Liver (tissue), 9 donors: ENCODE data around the gene MRLN. TPM values are rescaled to one million over a fixed set of nuclear protein-coding genes. Genes with fewer than 3 reads are reported as not detected.

ENCODE experiments used
- DNase-seq: peaks from one replicate; pipeline ENCODE4 v3.0.0-alpha.2; 2017; ENCODE audit warnings: low spot score
- H3K27ac ChIP-seq, 2 donors: one replicate each; pipeline ENCODE4 v1.7.0; 2013; ENCODE audit warnings: inconsistent platforms in 2 of 2, low read length in 2 of 2, control low read depth in 1 of 2, low read depth in 1 of 2, mild to moderate bottlenecking in 1 of 2
- H3K27me3 ChIP-seq, 4 donors: one replicate each; pipeline versions ENCODE4 v1.6.1 to v1.7.0; 2013; ENCODE audit warnings: low read length in 3 of 4, inconsistent platforms in 1 of 4, mild to moderate bottlenecking in 1 of 4, moderate library complexity in 1 of 4; ENCODE audit not compliant: control insufficient read depth in 4 of 4, insufficient read depth in 4 of 4
- H3K36me3 ChIP-seq, 4 donors: one replicate each; pipeline versions ENCODE4 v1.6.1 to v1.7.0; 2013; ENCODE audit warnings: low read length in 3 of 4, mild to moderate bottlenecking in 3 of 4, low read depth in 1 of 4, moderate library complexity in 1 of 4; ENCODE audit not compliant: control insufficient read depth in 4 of 4, insufficient read depth in 3 of 4
- H3K4me1 ChIP-seq, 4 donors: one replicate each; pipeline versions ENCODE4 v1.6.1 to v1.7.0; 2013; ENCODE audit warnings: low read length in 3 of 4, mild to moderate bottlenecking in 3 of 4, moderate library complexity in 1 of 4; ENCODE audit not compliant: control insufficient read depth in 4 of 4, insufficient read depth in 4 of 4
- H3K4me3 ChIP-seq, 3 donors: one replicate each; pipeline versions ENCODE4 v1.6.1 to v1.7.0; 2013; ENCODE audit warnings: low read length in 3 of 3, control low read depth in 1 of 3, low read depth in 1 of 3, mild to moderate bottlenecking in 1 of 3
- H3K9ac ChIP-seq, 2 donors: one replicate each; pipeline ENCODE4 v1.7.0; 2013; ENCODE audit warnings: low read length in 2 of 2, mild to moderate bottlenecking in 2 of 2, moderate library complexity in 2 of 2, control low read depth in 1 of 2, low read depth in 1 of 2
- H3K9me3 ChIP-seq, 4 donors: one replicate each; pipeline versions ENCODE4 v1.6.1 to v1.7.0; 2013; ENCODE audit warnings: low read length in 3 of 4; ENCODE audit not compliant: control insufficient read depth in 4 of 4
- CTCF ChIP-seq: fragments of 150-350 bp; IDR thresholded peaks from 2 replicates; pipeline ENCODE4 v1.5.1; 2017; ENCODE audit warnings: improper control_type of control experiment, low read depth, low read length; ENCODE audit not compliant: missing input control
- EGR1 ChIP-seq, 2 donors: IDR thresholded peaks; 2 replicates each; pipeline ENCODE4 v1.6.1; 2016 to 2018; ENCODE audit warnings: antibody characterized with exemption in 2 of 2, low read depth in 2 of 2
- FOXA1 ChIP-seq: IDR thresholded peaks from 2 replicates; pipeline ENCODE4 v1.6.1; 2016; ENCODE audit warnings: antibody characterized with exemption
- FOXA2 ChIP-seq: IDR thresholded peaks from 2 replicates; pipeline ENCODE4 v1.6.1; 2016; ENCODE audit warnings: antibody characterized with exemption
- GABPA ChIP-seq, 2 donors: IDR thresholded peaks in 1 of 2; conservative IDR thresholded peaks in 1 of 2; 2 replicates each; pipeline ENCODE4 v1.6.1; 2016; ENCODE audit warnings: antibody characterized with exemption in 2 of 2, mild to moderate bottlenecking in 1 of 2, moderate library complexity in 1 of 2
- HNF4A ChIP-seq, 2 donors: conservative IDR thresholded peaks; 2 replicates each; pipeline ENCODE4 v1.6.1; 2016; ENCODE audit warnings: antibody characterized with exemption in 2 of 2, mild to moderate bottlenecking in 2 of 2
- HNF4G ChIP-seq: IDR thresholded peaks from 2 replicates; pipeline ENCODE4 v1.6.1; 2016; ENCODE audit warnings: antibody characterized with exemption
- JUND ChIP-seq, 2 donors: IDR thresholded peaks; 2 replicates each; pipeline ENCODE4 v1.6.1; 2016; ENCODE audit warnings: antibody characterized with exemption in 2 of 2
- MAX ChIP-seq: IDR thresholded peaks from 2 replicates; pipeline ENCODE4 v1.6.1; 2016; ENCODE audit warnings: antibody characterized with exemption
- NR2F2 ChIP-seq: IDR thresholded peaks from 2 replicates; pipeline ENCODE4 v1.6.1; 2016; ENCODE audit warnings: antibody characterized with exemption
- RAD21 ChIP-seq, 2 donors: IDR thresholded peaks; 2 replicates each; pipeline ENCODE4 v1.6.1; 2016; ENCODE audit warnings: antibody characterized with exemption in 2 of 2, mild to moderate bottlenecking in 2 of 2
- REST ChIP-seq: IDR thresholded peaks from 2 replicates; pipeline ENCODE4 v1.6.1; 2016; ENCODE audit warnings: antibody characterized with exemption, mild to moderate bottlenecking
- RXRA ChIP-seq, 2 donors: IDR thresholded peaks; 2 replicates each; pipeline ENCODE4 v1.6.1; 2017 to 2018; ENCODE audit warnings: antibody characterized with exemption in 2 of 2, mild to moderate bottlenecking in 1 of 2
- SP1 ChIP-seq: IDR thresholded peaks from 2 replicates; pipeline ENCODE4 v1.6.1; 2018; ENCODE audit warnings: antibody characterized with exemption, mild to moderate bottlenecking
- TAF1 ChIP-seq: conservative IDR thresholded peaks from 2 replicates; pipeline ENCODE4 v1.6.1; 2016; ENCODE audit warnings: antibody characterized with exemption, mild to moderate bottlenecking
- YY1 ChIP-seq: IDR thresholded peaks from 2 replicates; pipeline ENCODE4 v1.6.1; 2016; ENCODE audit warnings: antibody characterized with exemption, mild to moderate bottlenecking
- ZBTB33 ChIP-seq: IDR thresholded peaks from 2 replicates; pipeline ENCODE4 v1.6.1; 2016; ENCODE audit warnings: antibody characterized with exemption
- WGBS: extraction: QIAGEN DNeasy Blood & Tissue Kit; methylation state at CpG from one replicate; pipeline ENCODE4 v1.1.7; 2013; 5-methylcytosine and 5-hydroxymethylcytosine counted together
- polyA plus RNA-seq, 2 donors: library from polyadenylated mRNA; stranded (reverse) in 1 of 2; unstranded in 1 of 2; fragments of 200-250 nt in 1 of 2; fragments of >200 nt in 1 of 2; fragmentation: Nextera tagmentation in 1 of 2; extraction: Ambion mirVana in 1 of 2; gene quantifications; one replicate each; pipeline versions ENCODE4 v1.2.1 to v1.2.3, GENCODE V29; 2013 to 2015
- total RNA-seq, 2 donors: library from RNA; depleted of rRNA; stranded (reverse); fragments of >200 nt; gene quantifications; one replicate each; pipeline ENCODE4 v1.2.3, GENCODE V29; 2014
- donor health status: healthy.
- donor health status: healthy.
- donor health status: healthy.
- donor health status: healthy.
- donor health status: healthy.

Gene MRLN
- total and polyA plus RNA-seq, 4 donors: not detected

GRCh38 chr10:59799421-59799820 is 46.2 kb upstream of the MRLN start:
- no peak overlapping the region for H3K9ac ChIP-seq
- H3K9me3 ChIP-seq: no peaks in the 10 kb centered on the region
- peaks cover 2 to 32% (median 26%) of the 10 kb centered on the region in 4 donors for H3K36me3 ChIP-seq
- 93% methylated on average over 1 of the region's 1 CpG for WGBS
- no peak overlapping the region for H3K4me3 ChIP-seq
- no peaks in the 10 kb centered on the region for H3K4me1 ChIP-seq
- H3K27ac ChIP-seq: no peak overlapping the region
- no peak for TF ChIP-seq CTCF
- TF ChIP-seq HNF4A (conservative IDR thresholded peaks at IDR 0.05): no peak
- TF ChIP-seq FOXA1: no peak
- TF ChIP-seq MAX: no peak
- no peak for TF ChIP-seq HNF4G
- no peak for TF ChIP-seq GABPA (IDR thresholded peaks at IDR 0.05 in 1 of 2, conservative IDR thresholded peaks at IDR 0.05 in 1 of 2)
- TF ChIP-seq JUND (IDR thresholded peaks at IDR 0.05): no peak
- TF ChIP-seq FOXA2: no peak
- no peak for TF ChIP-seq RAD21 (IDR thresholded peaks at IDR 0.05)
- TF ChIP-seq EGR1 (IDR thresholded peaks at IDR 0.05; ENCODE audit: low read depth in 2 of 2): no peak
- no peak for TF ChIP-seq NR2F2
- no peak for TF ChIP-seq REST
- no peak for DNase-seq
- H3K27me3 ChIP-seq: no peaks in the 10 kb centered on the region

- H3K27ac ChIP-seq: no peak overlapping the region
- H3K4me1 ChIP-seq: no peaks in the 10 kb centered on the region
- TF ChIP-seq REST (no peak), RAD21 (IDR thresholded peaks at IDR 0.05) (no peak), HNF4A (conservative IDR thresholded peaks at IDR 0.05) (no peak), ZBTB33 (no peak), EGR1 (IDR thresholded peaks at IDR 0.05; ENCODE audit: low read depth in 2 of 2) (no peak), TAF1 (no peak), SP1 (no peak), CTCF (no peak), YY1 (no peak), NR2F2 (no peak), RXRA (IDR thresholded peaks at IDR 0.05) (no peak), JUND (IDR thresholded peaks at IDR 0.05) (no peak)
- H3K27me3 ChIP-seq: no peaks in the 10 kb centered on the region
- no peak overlapping the region for H3K4me3 ChIP-seq
- H3K9me3 ChIP-seq: no peaks in the 10 kb centered on the region
- H3K36me3 ChIP-seq: peaks cover 2 to 30% (median 29%) of the 10 kb centered on the region in 4 donors
- H3K9ac ChIP-seq: no peak overlapping the region
- 84% methylated on average over 2 of the region's 2 CpGs for WGBS
- no peak for DNase-seq
Observed at GRCh38 chr10:59793919-59794318, 40.7 kb upstream of the MRLN start.
